Spleen (tissue), 7 donors: ENCODE data around the gene VAMP8.

Source experiments
- POLR2AphosphoS5 ChIP-seq, 3 donors: sonication (generic); formaldehyde crosslinking; IDR thresholded peaks; one replicate each; pipeline ENCODE4 v1.5.1; 2017; ENCODE audit warnings: antibody characterized with exemption in 3 of 3
- TF ChIP-seq, protein P1 (sequence below), 11 experiments: fragments of 200-600 bp in 7 of 11; fragments of 450-650 bp in 4 of 11; sonication (generic) in 4 of 11; IDR thresholded peaks in 8 of 11; conservative IDR thresholded peaks in 3 of 11; 1 replicate in 7 of 11; 2 replicates in 4 of 11; pipeline versions ENCODE4 v1.4.0 to v1.8.0; 2016 to 2021; ENCODE audit warnings: antibody characterized with exemption in 11 of 11, inconsistent platforms in 4 of 11, mild to moderate bottlenecking in 1 of 11
- donor health status: DM: no; HTN: no; CAD: no; lungs with moderate emphysema.
- donor health status: DM: no; HTN: no; CAD: no.
- donor health status: DM: no; HTN: no; CAD: no.

GRCh38 chr2:85623991-85624390, 46.6 kb downstream of the VAMP8 start:
- TF ChIP-seq, protein P1, sequence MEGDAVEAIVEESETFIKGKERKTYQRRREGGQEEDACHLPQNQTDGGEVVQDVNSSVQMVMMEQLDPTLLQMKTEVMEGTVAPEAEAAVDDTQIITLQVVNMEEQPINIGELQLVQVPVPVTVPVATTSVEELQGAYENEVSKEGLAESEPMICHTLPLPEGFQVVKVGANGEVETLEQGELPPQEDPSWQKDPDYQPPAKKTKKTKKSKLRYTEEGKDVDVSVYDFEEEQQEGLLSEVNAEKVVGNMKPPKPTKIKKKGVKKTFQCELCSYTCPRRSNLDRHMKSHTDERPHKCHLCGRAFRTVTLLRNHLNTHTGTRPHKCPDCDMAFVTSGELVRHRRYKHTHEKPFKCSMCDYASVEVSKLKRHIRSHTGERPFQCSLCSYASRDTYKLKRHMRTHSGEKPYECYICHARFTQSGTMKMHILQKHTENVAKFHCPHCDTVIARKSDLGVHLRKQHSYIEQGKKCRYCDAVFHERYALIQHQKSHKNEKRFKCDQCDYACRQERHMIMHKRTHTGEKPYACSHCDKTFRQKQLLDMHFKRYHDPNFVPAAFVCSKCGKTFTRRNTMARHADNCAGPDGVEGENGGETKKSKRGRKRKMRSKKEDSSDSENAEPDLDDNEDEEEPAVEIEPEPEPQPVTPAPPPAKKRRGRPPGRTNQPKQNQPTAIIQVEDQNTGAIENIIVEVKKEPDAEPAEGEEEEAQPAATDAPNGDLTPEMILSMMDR (IDR thresholded peaks at IDR 0.05 in 8 of 11, conservative IDR thresholded peaks at IDR 0.05 in 3 of 11): no peak
- no peak for TF ChIP-seq POLR2AphosphoS5 (IDR thresholded peaks at IDR 0.05)
